Measurements from ENCODE around the gene FAM120A. TPM values are rescaled to one million over a fixed set of nuclear protein-coding genes. Genes with fewer than 3 reads are reported as not detected.

Gene FAM120A
- total and polyA plus RNA-seq, 2 of the 13 experiments (the other 11 are each of a cell fraction or from before 2014, with no cell fraction given): 41.3 to 44.4 TPM

- TF ChIP-seq JUND (CRISPR knock-in tag; IDR thresholded peaks at IDR 0.05) (no peak), ZNF709 (CRISPR knock-in tag; IDR thresholded peaks at IDR 0.05) (no peak), ZNF451 (CRISPR knock-in tag; IDR thresholded peaks at IDR 0.05) (no peak), ZNF724P (CRISPR knock-in tag; IDR thresholded peaks at IDR 0.05; ENCODE audit: borderline replicate concordance) (no peak), ZNF674 (CRISPR knock-in tag; IDR thresholded peaks at IDR 0.05; ENCODE audit: low read depth) (no peak), TARDBP (CRISPR knock-in tag; IDR thresholded peaks at IDR 0.05) (no peak), ARNTL (CRISPR knock-in tag; IDR thresholded peaks at IDR 0.05) (no peak), ZSCAN31 (CRISPR knock-in tag; IDR thresholded peaks at IDR 0.05; ENCODE audit: low read depth) (no peak), MEIS2 (CRISPR knock-in tag; IDR thresholded peaks at IDR 0.05) (no peak), SSRP1 (CRISPR knock-in tag; IDR thresholded peaks at IDR 0.05) (no peak), ARID4A (CRISPR knock-in tag; IDR thresholded peaks at IDR 0.05; ENCODE audit: borderline replicate concordance) (peak; percentile 45), ZNF891 (CRISPR knock-in tag; IDR thresholded peaks at IDR 0.05) (0 out of 2 replicates have a peak, but pooled peaks have one; percentile 30), ZNF510 (CRISPR knock-in tag; IDR thresholded peaks at IDR 0.05; ENCODE audit: low read depth) (no peak), MIER2 (CRISPR knock-in tag; IDR thresholded peaks at IDR 0.05) (no peak), ZNF558 (CRISPR knock-in tag; IDR thresholded peaks at IDR 0.05; ENCODE audit: borderline replicate concordance) (no peak), ZNF589 (CRISPR knock-in tag; conservative IDR thresholded peaks at IDR 0.05) (no peak), GABPB1 (CRISPR knock-in tag; IDR thresholded peaks at IDR 0.05) (no peak), RBM39 (IDR thresholded peaks at IDR 0.05; ENCODE audit: low read depth, low read length, poor library complexity, severe bottlenecking) (no peak), RBFOX2 (IDR thresholded peaks at IDR 0.05; ENCODE audit: low read depth, low read length) (peak; percentile 25; the same call in 1 of the 2 replicates), ZFX (CRISPR knock-in tag; IDR thresholded peaks at IDR 0.05; ENCODE audit: low read depth) (peak; percentile 45; the same call in 1 of the 2 replicates), CBX2 (IDR thresholded peaks at IDR 0.05; ENCODE audit: low read depth, low read length) (no peak), CBX2 (CRISPR knock-in tag; IDR thresholded peaks at IDR 0.05; ENCODE audit: low read depth) (no peak), NAIF1 (CRISPR knock-in tag; IDR thresholded peaks at IDR 0.05; ENCODE audit: borderline replicate concordance) (no peak), MTF2 (CRISPR knock-in tag; IDR thresholded peaks at IDR 0.05; ENCODE audit: borderline replicate concordance) (no peak), ZBTB7A (CRISPR knock-in tag; IDR thresholded peaks at IDR 0.05) (no peak), EZH2 (conservative IDR thresholded peaks at IDR 0.05; ENCODE audit: low read depth, low read length) (no peak), ZNF331 (CRISPR knock-in tag; IDR thresholded peaks at IDR 0.05) (0 out of 2 replicates have a peak, but pooled peaks have one; percentile 20)
Observed at GRCh38 chr9:93577078-93577974, 125.8 kb downstream of the FAM120A start (continued).

Data from HepG2 (cell line).